Colonic mucosa (tissue), 4 donors: ENCODE measurements around the gene PCDHGB2. TPM values are rescaled to one million over a fixed set of nuclear protein-coding genes. Genes with fewer than 3 reads are reported as not detected.

Experiments
- DNase-seq: peaks from one replicate; pipeline ENCODE4 v3.0.0-alpha.2; 2020
- H3K27ac ChIP-seq: fragments of 200-600 bp; one replicate; pipeline ENCODE4 v1.8.0; 2021
- H3K27me3 ChIP-seq: fragments of 200-600 bp; one replicate; pipeline ENCODE4 v1.8.0; 2021
- H3K36me3 ChIP-seq: fragments of 200-600 bp; one replicate; pipeline ENCODE4 v1.8.0; 2021
- H3K4me1 ChIP-seq: fragments of 200-600 bp; one replicate; pipeline ENCODE4 v1.8.0; 2021; ENCODE audit warnings: mild to moderate bottlenecking
- H3K4me3 ChIP-seq: fragments of 200-600 bp; one replicate; pipeline ENCODE4 v1.8.0; 2021
- H3K9ac ChIP-seq, 2 donors: one replicate each; pipeline ENCODE4 v1.7.0; 2013; ENCODE audit warnings: control low read depth in 2 of 2, low read depth in 2 of 2, low read length in 2 of 2
- H3K9me3 ChIP-seq: fragments of 200-600 bp; one replicate; pipeline ENCODE4 v1.8.0; 2021
- CTCF ChIP-seq: fragments of 200-600 bp; IDR thresholded peaks from one replicate; pipeline ENCODE4 v1.8.0; 2022; ENCODE audit warnings: antibody characterized with exemption, mild to moderate bottlenecking
- intact Hi-C: fragments of 100-400 bp; cut with DNase I; formaldehyde crosslinking; loops from one replicate; pipeline ENCODE4 v1.14.1; 2022
- total RNA-seq, 2 donors: library from RNA; stranded (reverse); fragmentation: NEBNext Ultra II Directional in 1 of 2; extraction: Animal tissue kit (Norgen Biotek cat#: 25700) in 1 of 2; gene quantifications; one replicate each; pipeline ENCODE4 v1.2.1, GENCODE V29; 2021
- donor health status: healthy.
- donor health status: DM: no; HTN: no; CAD: no.
- donor health status: DM: no; HTN: no; CAD: no.

Gene PCDHGB2
- total RNA-seq, 2 donors from 2014 or later, result 0.47 to 1.8 TPM

GRCh38 chr5:141363952-141364660 is 4.3 kb downstream of the PCDHGB2 start, which contains the start of gene PCDHGA5:
TSS of gene PCDHGA5 (plus strand) at chr5:141364162. CDS start at chr5:141364331, 169 bp downstream.
- H3K9me3 ChIP-seq, result no peaks in the 10 kb centered on the region
- intact Hi-C loops, result no loop called here
- TF ChIP-seq CTCF, result no peak
- no peak for DNase-seq
- H3K4me1 ChIP-seq, result no peaks in the 10 kb centered on the region
- no peaks in the 10 kb centered on the region for H3K27me3 ChIP-seq
- no peak within 1 kb of the TSS for H3K4me3 ChIP-seq
- no peaks in the 10 kb centered on the region for H3K36me3 ChIP-seq
- H3K27ac ChIP-seq, result no peak within 1 kb of the TSS
- no peak within 1 kb of the TSS for H3K9ac ChIP-seq

GRCh38 chr5:141366016-141366896 is 6.5 kb downstream of the PCDHGB2 start:
- no peak overlapping the region for H3K27ac ChIP-seq
- no peaks in the 10 kb centered on the region for H3K36me3 ChIP-seq
- H3K9ac ChIP-seq, result no peak overlapping the region
- intact Hi-C loops, result no loop called here
- H3K27me3 ChIP-seq, result no peaks in the 10 kb centered on the region
- no peaks in the 10 kb centered on the region for H3K9me3 ChIP-seq
- H3K4me3 ChIP-seq, result no peak overlapping the region
- no peaks in the 10 kb centered on the region for H3K4me1 ChIP-seq
- no peak for TF ChIP-seq CTCF
- DNase-seq, result no peak

GRCh38 chr5:141369994-141370848 is 10.4 kb downstream of the PCDHGB2 start, which contains the start of gene PCDHGB3:
TSS of gene PCDHGB3 (plus strand) at chr5:141370242. CDS start at chr5:141370395, 153 bp downstream.
- TF ChIP-seq CTCF, result no peak
- H3K27me3 ChIP-seq, result no peaks in the 10 kb centered on the region
- H3K4me3 ChIP-seq, result no peak within 1 kb of the TSS
- intact Hi-C loops, result no loop called here
- H3K4me1 ChIP-seq, result no peaks in the 10 kb centered on the region
- H3K36me3 ChIP-seq, result no peaks in the 10 kb centered on the region
- no peak within 1 kb of the TSS for H3K27ac ChIP-seq
- H3K9ac ChIP-seq, result no peak within 1 kb of the TSS
- H3K9me3 ChIP-seq, result peaks cover 13% of the 10 kb centered on the region
- no peak for DNase-seq

GRCh38 chr5:141371572-141372475 is 12.0 kb downstream of the PCDHGB2 start:
- TF ChIP-seq CTCF, result no peak
- H3K27me3 ChIP-seq, result no peaks in the 10 kb centered on the region
- intact Hi-C loops, result no loop called here

More at GRCh38 chr5:141371572-141372475, 12.0 kb downstream of the PCDHGB2 start:
- Histone ChIP-seq H3K36me3 (no peaks in the 10 kb centered on the region), H3K9me3 (peaks cover 13% of the 10 kb centered on the region), H3K4me1 (no peaks in the 10 kb centered on the region), H3K27ac (no peak overlapping the region), H3K9ac (no peak overlapping the region), H3K4me3 (no peak overlapping the region)
- DNase-seq, result no peak
